Hepatic stellate cell (primary cell): ENCODE data around the gene CNTD1.
"Not testable (repeated sequence)": the region's sequence is repeated elsewhere in the genome, so short reads cannot be mapped to it uniquely, and the experiment has no call there.

Experiments used
- DNase-seq: peaks from one replicate; pipeline ENCODE4 v3.0.0; 2011; ENCODE audit warnings: low spot score

Gene CNTD1

DNA sequence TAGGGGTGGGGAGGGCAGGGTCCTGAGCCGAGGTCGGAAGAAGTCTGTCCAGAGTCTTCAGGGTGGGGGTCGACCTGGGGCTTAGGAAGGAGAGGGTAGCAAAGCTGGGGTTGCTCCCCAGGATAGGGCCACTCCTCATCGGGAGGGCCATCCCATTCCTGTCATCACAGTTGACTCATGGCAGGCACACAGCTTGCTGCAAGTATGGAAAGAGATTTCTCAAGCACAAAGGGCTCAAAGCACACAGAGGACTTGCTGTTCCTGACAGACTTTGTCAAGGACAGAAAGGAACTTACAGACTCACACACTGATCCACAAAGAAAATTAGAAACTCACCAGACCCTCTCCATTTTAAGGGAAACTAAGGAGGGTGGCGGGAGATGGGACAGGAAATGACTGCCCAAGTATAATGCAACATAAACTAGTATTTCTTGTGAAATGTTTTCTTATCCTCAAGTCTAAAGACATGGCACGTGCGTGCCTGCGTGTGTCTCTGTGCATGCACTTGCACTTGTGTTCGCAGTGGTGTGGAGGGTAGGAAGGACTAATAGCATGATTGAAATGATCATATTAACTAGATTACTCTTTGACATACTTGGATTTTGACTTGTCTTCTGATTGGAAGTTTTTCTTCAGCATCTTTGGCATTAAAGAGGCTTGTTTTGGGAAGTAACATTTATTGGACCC is 48.1 kb downstream of the CNTD1 start:
- DNase-seq = peak; percentile 64

DNA sequence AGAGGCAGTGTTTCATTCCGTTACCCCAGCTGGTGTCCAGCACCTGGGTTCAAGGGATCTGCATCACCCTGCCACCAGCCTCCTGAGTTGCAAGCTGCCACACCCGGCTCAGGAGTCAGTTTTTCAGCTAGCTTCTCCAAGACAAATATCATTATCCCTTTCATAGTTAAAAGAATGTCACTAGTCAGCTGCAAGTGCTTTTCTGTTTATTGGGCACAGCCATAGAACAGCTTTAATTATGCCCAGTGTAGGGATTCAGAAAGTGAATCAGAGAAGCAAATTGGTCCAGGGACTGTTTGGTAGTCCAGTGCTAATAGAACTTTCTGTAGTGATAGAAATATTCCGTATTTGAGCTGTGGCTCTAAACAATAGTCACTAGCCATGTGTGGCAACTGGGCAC is 49.4 kb downstream of the CNTD1 start:
- no peak for DNase-seq

- DNase-seq = no peak
These were observed 50.4 kb downstream of the CNTD1 start for GRCh38 chr17:42849031-42849430.

GRCh38 chr17:42849451-42850181 is 51.0 kb downstream of the CNTD1 start:
- DNase-seq = peak; percentile 53

DNA sequence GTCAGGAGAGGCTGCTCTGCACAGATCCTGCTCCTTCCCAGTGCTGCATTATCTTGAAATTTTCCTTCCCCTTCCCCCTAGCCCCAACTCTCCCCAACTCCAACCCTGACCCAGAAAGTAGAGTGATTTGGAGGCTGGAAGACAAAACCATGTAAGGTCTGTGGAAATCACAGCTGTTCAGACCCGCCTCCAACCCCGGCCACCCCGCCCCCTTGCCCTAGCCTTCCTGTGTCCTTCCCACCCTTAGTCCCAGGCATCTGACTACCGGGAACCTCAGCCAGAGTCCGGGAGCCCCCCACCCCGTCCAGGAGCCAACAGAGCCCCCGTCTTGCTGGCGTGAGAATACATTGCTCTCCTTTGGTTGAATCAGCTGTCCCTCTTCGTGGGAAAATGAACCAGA is 52.3 kb downstream of the CNTD1 start, which contains the start of gene AOC3:
AOC3 (plus strand) TSS at position 246 of the 400 bp plus-strand sequence; CDS start at position 391, 145 bp downstream.
- no peak for DNase-seq

DNA sequence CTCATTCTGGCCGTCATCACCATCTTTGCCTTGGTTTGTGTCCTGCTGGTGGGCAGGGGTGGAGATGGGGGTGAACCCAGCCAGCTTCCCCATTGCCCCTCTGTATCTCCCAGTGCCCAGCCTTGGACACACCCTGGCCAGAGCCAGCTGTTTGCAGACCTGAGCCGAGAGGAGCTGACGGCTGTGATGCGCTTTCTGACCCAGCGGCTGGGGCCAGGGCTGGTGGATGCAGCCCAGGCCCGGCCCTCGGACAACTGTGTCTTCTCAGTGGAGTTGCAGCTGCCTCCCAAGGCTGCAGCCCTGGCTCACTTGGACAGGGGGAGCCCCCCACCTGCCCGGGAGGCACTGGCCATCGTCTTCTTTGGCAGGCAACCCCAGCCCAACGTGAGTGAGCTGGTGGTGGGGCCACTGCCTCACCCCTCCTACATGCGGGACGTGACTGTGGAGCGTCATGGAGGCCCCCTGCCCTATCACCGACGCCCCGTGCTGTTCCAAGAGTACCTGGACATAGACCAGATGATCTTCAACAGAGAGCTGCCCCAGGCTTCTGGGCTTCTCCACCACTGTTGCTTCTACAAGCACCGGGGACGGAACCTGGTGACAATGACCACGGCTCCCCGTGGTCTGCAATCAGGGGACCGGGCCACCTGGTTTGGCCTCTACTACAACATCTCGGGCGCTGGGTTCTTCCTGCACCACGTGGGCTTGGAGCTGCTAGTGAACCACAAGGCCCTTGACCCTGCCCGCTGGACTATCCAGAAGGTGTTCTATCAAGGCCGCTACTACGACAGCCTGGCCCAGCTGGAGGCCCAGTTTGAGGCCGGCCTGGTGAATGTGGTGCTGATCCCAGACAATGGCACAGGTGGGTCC is 52.9 kb downstream of the CNTD1 start:
- not testable (repeated sequence) for DNase-seq

DNA sequence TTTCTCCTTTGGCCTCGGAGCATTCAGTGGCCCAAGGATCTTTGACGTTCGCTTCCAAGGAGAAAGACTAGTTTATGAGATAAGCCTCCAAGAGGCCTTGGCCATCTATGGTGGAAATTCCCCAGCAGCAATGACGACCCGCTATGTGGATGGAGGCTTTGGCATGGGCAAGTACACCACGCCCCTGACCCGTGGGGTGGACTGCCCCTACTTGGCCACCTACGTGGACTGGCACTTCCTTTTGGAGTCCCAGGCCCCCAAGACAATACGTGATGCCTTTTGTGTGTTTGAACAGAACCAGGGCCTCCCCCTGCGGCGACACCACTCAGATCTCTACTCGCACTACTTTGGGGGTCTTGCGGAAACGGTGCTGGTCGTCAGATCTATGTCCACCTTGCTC is 53.7 kb downstream of the CNTD1 start:
- DNase-seq = no peak

GRCh38 chr17:42853004-42853403 is 54.3 kb downstream of the CNTD1 start:
- no peak for DNase-seq

DNA sequence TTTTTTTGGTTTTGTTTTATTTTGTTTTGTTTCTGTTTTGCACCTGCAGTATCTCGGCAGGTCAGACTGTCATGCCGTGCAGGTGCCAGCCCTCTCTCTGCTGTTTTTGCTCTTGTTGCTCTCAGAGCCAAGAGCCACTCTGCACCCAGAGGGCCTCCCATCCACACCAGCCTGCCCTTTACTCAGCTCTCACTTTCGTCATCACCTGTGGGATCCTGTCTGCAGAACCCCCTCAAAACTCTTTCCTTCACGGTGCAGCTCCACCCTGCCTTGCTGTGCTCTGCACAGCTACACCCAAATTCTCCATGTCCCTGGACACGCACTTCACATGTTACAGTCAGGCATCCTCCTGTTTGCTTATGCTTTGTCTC is 54.9 kb downstream of the CNTD1 start:
- no peak for DNase-seq

- no peak for DNase-seq
These were observed 55.5 kb downstream of the CNTD1 start for GRCh38 chr17:42853968-42854790.

GRCh38 chr17:42855048-42855596 is 56.5 kb downstream of the CNTD1 start:
- DNase-seq = no peak

DNA sequence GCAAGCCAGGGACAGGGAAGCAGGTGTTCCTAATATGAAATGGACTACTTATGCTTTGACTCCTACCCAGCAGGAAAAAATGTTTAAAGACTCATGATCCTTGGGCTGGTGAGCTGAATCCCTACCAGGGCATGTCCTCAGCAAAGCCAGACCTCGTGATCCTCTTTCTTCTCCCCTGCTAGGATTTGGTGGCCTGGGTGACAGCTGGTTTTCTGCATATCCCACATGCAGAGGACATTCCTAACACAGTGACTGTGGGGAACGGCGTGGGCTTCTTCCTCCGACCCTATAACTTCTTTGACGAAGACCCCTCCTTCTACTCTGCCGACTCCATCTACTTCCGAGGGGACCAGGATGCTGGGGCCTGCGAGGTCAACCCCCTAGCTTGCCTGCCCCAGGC is 57.4 kb downstream of the CNTD1 start:
- not testable (repeated sequence) for DNase-seq

DNA sequence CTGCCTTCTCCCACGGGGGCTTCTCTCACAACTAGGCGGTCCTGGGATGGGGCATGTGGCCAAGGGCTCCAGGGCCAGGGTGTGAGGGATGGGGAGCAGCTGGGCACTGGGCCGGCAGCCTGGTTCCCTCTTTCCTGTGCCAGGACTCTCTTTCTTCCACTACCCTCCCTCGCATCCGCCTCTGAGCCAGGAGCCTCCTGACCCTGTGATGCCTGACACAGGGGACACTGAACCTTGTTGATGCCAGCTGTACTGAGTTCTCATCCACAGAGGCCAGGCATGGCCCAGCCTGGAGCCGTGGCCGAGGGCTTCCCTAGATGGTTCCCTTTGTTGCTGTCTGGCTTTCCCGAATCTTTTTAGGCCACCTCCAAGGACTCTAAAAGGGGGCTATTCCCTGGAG is 57.9 kb downstream of the CNTD1 start:
- DNase-seq = not testable (repeated sequence)

- no peak for DNase-seq
These were observed 58.7 kb downstream of the CNTD1 start for GRCh38 chr17:42857389-42857788.
